ENCODE data around the gene PHACTR2.

PHACTR2 gene

GRCh38 chr6:143675382-143675900, 2.3 kb upstream of the PHACTR2 start:
- no peak for DNase-seq (ENCODE audit: low spot score)

GRCh38 chr6:143675946-143676345, 1.8 kb upstream of the PHACTR2 start:
- DNase-seq (ENCODE audit: low spot score) = no peak

GRCh38 chr6:143676437-143677045, 1.2 kb upstream of the PHACTR2 start:
- DNase-seq (ENCODE audit: low spot score) = no peak

- no peak for DNase-seq (ENCODE audit: low spot score)
These were observed 231 bp upstream of the PHACTR2 start for GRCh38 chr6:143677577-143677890.

GRCh38 chr6:143679041-143679440, 1.3 kb downstream of the PHACTR2 start:
- DNase-seq (ENCODE audit: low spot score) = no peak

- no peak for DNase-seq (ENCODE audit: low spot score)
These were observed 2.4 kb downstream of the PHACTR2 start for GRCh38 chr6:143680141-143680540.

- no peak for DNase-seq (ENCODE audit: low spot score)
These were observed 5.0 kb downstream of the PHACTR2 start for GRCh38 chr6:143682805-143683204.

GRCh38 chr6:143684486-143684885, 6.7 kb downstream of the PHACTR2 start:
- DNase-seq (ENCODE audit: low spot score) = no peak

GRCh38 chr6:143685653-143686052, 7.9 kb downstream of the PHACTR2 start:
- no peak for DNase-seq (ENCODE audit: low spot score)

- no peak for DNase-seq (ENCODE audit: low spot score)
These were observed 9.8 kb downstream of the PHACTR2 start for GRCh38 chr6:143687591-143687990.

GRCh38 chr6:143688681-143689080, 10.9 kb downstream of the PHACTR2 start:
- no peak for DNase-seq (ENCODE audit: low spot score)

GRCh38 chr6:143689852-143690251, 12.1 kb downstream of the PHACTR2 start:
- no peak for DNase-seq (ENCODE audit: low spot score)

- DNase-seq (ENCODE audit: low spot score) = no peak
These were observed 13.4 kb downstream of the PHACTR2 start for GRCh38 chr6:143691155-143691554.

GRCh38 chr6:143691900-143692636, 14.3 kb downstream of the PHACTR2 start:
- DNase-seq (ENCODE audit: low spot score) = no peak

GRCh38 chr6:143692696-143693095, 14.9 kb downstream of the PHACTR2 start:
- peak; percentile 36 for DNase-seq (ENCODE audit: low spot score)

GRCh38 chr6:143694013-143694412, 16.2 kb downstream of the PHACTR2 start:
- DNase-seq (ENCODE audit: low spot score) = no peak

- DNase-seq (ENCODE audit: low spot score) = no peak
These were observed 16.8 kb downstream of the PHACTR2 start for GRCh38 chr6:143694560-143694959.

GRCh38 chr6:143695130-143695968, 17.6 kb downstream of the PHACTR2 start:
- no peak for DNase-seq (ENCODE audit: low spot score)

- DNase-seq (ENCODE audit: low spot score) = no peak
These were observed 18.4 kb downstream of the PHACTR2 start for GRCh38 chr6:143695969-143696663.

- no peak for DNase-seq (ENCODE audit: low spot score)
These were observed 18.9 kb downstream of the PHACTR2 start for GRCh38 chr6:143696664-143697000.

- DNase-seq (ENCODE audit: low spot score) = no peak
These were observed 19.5 kb downstream of the PHACTR2 start for GRCh38 chr6:143697076-143697800.

- DNase-seq (ENCODE audit: low spot score) = no peak
These were observed 20.6 kb downstream of the PHACTR2 start for GRCh38 chr6:143698329-143698728.
